SK-N-SH (cell line): ENCODE measurements around the gene NCKAP5. TPM values are rescaled to one million over a fixed set of nuclear protein-coding genes. Genes with fewer than 3 reads are reported as not detected.

ENCODE experiments used
- CTCF ChIA-PET: fragments of 300-600, 350-600 bp; formaldehyde crosslinking; extraction: SDS; loops from one replicate; lab custom pipeline; 2021; lab: Yijun Ruan, JAX
- POLR2A ChIA-PET: fragments of 350-600 bp; sonication (Branson Sonifier 250); formaldehyde crosslinking; extraction: SDS; loops from one replicate; lab custom pipeline; 2020; ENCODE audit warnings: antibody characterized with exemption, inconsistent platforms; lab: Yijun Ruan, JAX
- DNase-seq: peaks from one replicate; pipeline ENCODE4 v3.0.0; 2012
- H2AFZ ChIP-seq: fragments of 200-600 bp; sonication (generic); 2 replicates; pipeline ENCODE4 v1.8.1; 2016; ENCODE audit warnings: antibody characterized with exemption, mild to moderate bottlenecking, low read depth
- H3F3A ChIP-seq: fragments of 200-600 bp; sonication (generic); replicated peaks from 2 replicates; pipeline ENCODE3; 2016; ENCODE audit warnings: antibody characterized with exemption, mild to moderate bottlenecking; ENCODE audit not compliant: insufficient read depth
- H3K27ac ChIP-seq, 2 experiments: fragments of 200-500 bp in 1 of 2; fragments of 200-600 bp in 1 of 2; sonication (Bioruptor generic) in 1 of 2; sonication (generic), shearing (Covaris generic) in 1 of 2; 2 replicates each; pipeline versions ENCODE4 v1.5.1 to v1.6.1; 2014 to 2016; ENCODE audit warnings: low read depth in 2 of 2, inconsistent platforms in 1 of 2, low read length in 1 of 2, mild to moderate bottlenecking in 1 of 2, mixed read lengths in 1 of 2
- H3K27me3 ChIP-seq: fragments of 200-600 bp; sonication (generic), shearing (Covaris generic); 2 replicates; pipeline ENCODE4 v1.6.1; 2016; ENCODE audit warnings: mixed run types; ENCODE audit not compliant: insufficient read depth
- H3K36me3 ChIP-seq, 2 experiments: fragments of 200-500 bp in 1 of 2; fragments of 200-600 bp in 1 of 2; sonication (Bioruptor generic) in 1 of 2; sonication (generic) in 1 of 2; replicated peaks in 1 of 2; 2 replicates each; pipeline versions ENCODE3 to v1.5.1; 2014 to 2016; ENCODE audit warnings: low read length in 1 of 2, mild to moderate bottlenecking in 1 of 2; ENCODE audit not compliant: insufficient read depth in 2 of 2, control insufficient read depth in 1 of 2
- H3K4me1 ChIP-seq, 2 experiments: fragments of 200-500 bp in 1 of 2; fragments of 200-600 bp in 1 of 2; sonication (Bioruptor generic) in 1 of 2; sonication (generic), shearing (Covaris generic) in 1 of 2; 2 replicates each; pipeline versions ENCODE4 v1.5.1 to v1.6.1; 2014 to 2016; ENCODE audit warnings: low read depth in 1 of 2, low read length in 1 of 2, mixed run types in 1 of 2; ENCODE audit not compliant: insufficient read depth in 2 of 2, control insufficient read depth in 1 of 2
- H3K4me2 ChIP-seq: fragments of 200-600 bp; sonication (generic), shearing (Covaris generic); 2 replicates; pipeline ENCODE4 v1.6.1; 2017; ENCODE audit warnings: mixed run types
- H3K4me3 ChIP-seq, 2 experiments: fragments of 200-500 bp in 1 of 2; fragments of 200-600 bp in 1 of 2; sonication (Bioruptor generic) in 1 of 2; sonication (generic), shearing (Covaris generic) in 1 of 2; 2 replicates each; pipeline versions ENCODE4 v1.5.1 to v1.8.1; 2014 to 2016; ENCODE audit warnings: low read depth in 2 of 2, inconsistent platforms in 1 of 2, low read length in 1 of 2, mild to moderate bottlenecking in 1 of 2, mixed read lengths in 1 of 2, moderate library complexity in 1 of 2
- H3K79me2 ChIP-seq: fragments of 200-600 bp; sonication (generic); 2 replicates; pipeline ENCODE4 v1.8.1; 2017; ENCODE audit warnings: mild to moderate bottlenecking; ENCODE audit not compliant: insufficient read depth
- H3K9ac ChIP-seq: fragments of 200-600 bp; sonication (generic); 2 replicates; pipeline ENCODE4 v1.6.1; 2017; ENCODE audit warnings: mixed run types
- H3K9me2 ChIP-seq: fragments of 200-600 bp; sonication (generic); 2 replicates; pipeline ENCODE4 v1.6.1; 2017; ENCODE audit warnings: mixed run types
- H3K9me3 ChIP-seq: fragments of 200-600 bp; sonication (generic); 2 replicates; pipeline ENCODE4 v1.6.1; 2017; ENCODE audit warnings: mixed run types, mild to moderate bottlenecking, moderate library complexity
- H4K20me1 ChIP-seq: fragments of 200-600 bp; sonication (generic); 2 replicates; pipeline ENCODE4 v1.6.1; 2017; ENCODE audit warnings: mild to moderate bottlenecking, mixed run types; ENCODE audit not compliant: insufficient read depth
- EZH2phosphoT487 ChIP-seq: fragments of 200-600 bp; sonication (generic); IDR thresholded peaks from 2 replicates; pipeline ENCODE4 v1.6.1; 2017; ENCODE audit warnings: low read depth, mixed run types, mild to moderate bottlenecking, antibody characterized with exemption, moderate library complexity, borderline replicate concordance
- FOSL2 ChIP-seq: IDR thresholded peaks from 2 replicates; pipeline ENCODE4 v1.4.0; 2012; ENCODE audit warnings: low read depth, mild to moderate bottlenecking, moderate library complexity, borderline replicate concordance
- FOXJ3 ChIP-seq: sonication (generic); formaldehyde crosslinking; IDR thresholded peaks from 2 replicates; pipeline ENCODE4 v1.5.1; 2020; ENCODE audit warnings: mild to moderate bottlenecking, missing genetic modification reagents
- GABPA ChIP-seq: IDR thresholded peaks from 2 replicates; pipeline ENCODE4 v1.4.0; 2012; ENCODE audit warnings: low read depth, mild to moderate bottlenecking
- NFIC ChIP-seq: IDR thresholded peaks from 2 replicates; pipeline ENCODE4 v1.4.0; 2012; ENCODE audit warnings: borderline replicate concordance
- NRF1 ChIP-seq: IDR thresholded peaks from 2 replicates; pipeline ENCODE4 v1.6.1; 2012; ENCODE audit warnings: low read depth, mild to moderate bottlenecking, low read length
- RAD21 ChIP-seq: IDR thresholded peaks from 2 replicates; pipeline ENCODE4 v1.6.1; 2012; ENCODE audit warnings: mild to moderate bottlenecking, low read length
- REST ChIP-seq: IDR thresholded peaks from 2 replicates; pipeline ENCODE4 v1.6.1; 2012; ENCODE audit warnings: mild to moderate bottlenecking, low read depth, low read length, moderate library complexity
- RFX5 ChIP-seq: IDR thresholded peaks from 2 replicates; pipeline ENCODE4 v1.6.1; 2012; ENCODE audit warnings: mild to moderate bottlenecking, improper control_type of control experiment, low read length
- SIN3A ChIP-seq: IDR thresholded peaks from 2 replicates; pipeline ENCODE4 v1.6.1; 2012; ENCODE audit warnings: low read depth, mild to moderate bottlenecking, low read length, moderate library complexity, borderline replicate concordance
- SMC3 ChIP-seq: IDR thresholded peaks from 2 replicates; pipeline ENCODE4 v1.6.1; 2012; ENCODE audit warnings: low read depth, low read length, improper control_type of control experiment
- TAF1 ChIP-seq: IDR thresholded peaks from 2 replicates; pipeline ENCODE4 v1.6.1; 2012; ENCODE audit warnings: low read depth, mild to moderate bottlenecking, low read length, moderate library complexity, borderline replicate concordance
- TCF12 ChIP-seq: IDR thresholded peaks from 2 replicates; pipeline ENCODE4 v1.4.0; 2012
- TEAD4 ChIP-seq: IDR thresholded peaks from 2 replicates; pipeline ENCODE4 v1.4.0; 2012; ENCODE audit warnings: mild to moderate bottlenecking, borderline replicate concordance; ENCODE audit not compliant: insufficient read depth
- ZBTB33 ChIP-seq: IDR thresholded peaks from 2 replicates; pipeline ENCODE4 v1.4.0; 2012; ENCODE audit warnings: low read depth, borderline replicate concordance
- WGBS: methylation state at CpG from one replicate; pipeline ENCODE4 v1.1.6; 2017; ENCODE audit warnings: low lambda C conversion rate; 5-methylcytosine and 5-hydroxymethylcytosine counted together
- polyA plus RNA-seq, 3 experiments: library from polyadenylated mRNA; depleted of rRNA; stranded (reverse); fragments of >200 nt; gene quantifications; 2 replicates each; pipeline ENCODE4 v1.2.3, GENCODE V29; 2012
- TF ChIP-seq, protein P1 (sequence below): fragments of 150-350 bp; IDR thresholded peaks from 2 replicates; pipeline ENCODE4 v1.6.1; 2016; ENCODE audit warnings: mild to moderate bottlenecking, low read depth, low read length
- TF ChIP-seq, protein P2 (sequence below): IDR thresholded peaks from 2 replicates; pipeline ENCODE4 v1.4.0; 2012; ENCODE audit warnings: low read depth
- TF ChIP-seq, protein P3 (sequence below): fragments of 150-350 bp; IDR thresholded peaks from 2 replicates; pipeline ENCODE4 v1.6.1; 2017; ENCODE audit warnings: antibody characterized with exemption, low read length, low read depth, borderline replicate concordance
- TF ChIP-seq, protein P4 (sequence below): IDR thresholded peaks from 2 replicates; pipeline ENCODE4; 2012

Gene NCKAP5
- polyA plus RNA-seq, 1 of the 3 experiments (the other 2 are of a cell fraction), result 0.02 TPM

GRCh38 chr2:133462811-133463210 lies 105.5 kb downstream of the NCKAP5 start:
- DNase-seq, result no peak
- H4K20me1 ChIP-seq, result no peaks in the 10 kb centered on the region
- CTCF ChIA-PET, result no interaction called here

More at GRCh38 chr2:133462811-133463210, 105.5 kb downstream of the NCKAP5 start:
- no peak for TF ChIP-seq SMC3
- no peak for TF ChIP-seq TCF12
- TF ChIP-seq SIN3A, result no peak
- TF ChIP-seq FOSL2, result no peak
- TF ChIP-seq RFX5, result no peak
- TF ChIP-seq NFIC, result no peak
- TF ChIP-seq GABPA, result no peak
- TF ChIP-seq TEAD4, result no peak
- TF ChIP-seq EZH2phosphoT487, result no peak
- TF ChIP-seq NRF1, result no peak
- TF ChIP-seq, protein P1, sequence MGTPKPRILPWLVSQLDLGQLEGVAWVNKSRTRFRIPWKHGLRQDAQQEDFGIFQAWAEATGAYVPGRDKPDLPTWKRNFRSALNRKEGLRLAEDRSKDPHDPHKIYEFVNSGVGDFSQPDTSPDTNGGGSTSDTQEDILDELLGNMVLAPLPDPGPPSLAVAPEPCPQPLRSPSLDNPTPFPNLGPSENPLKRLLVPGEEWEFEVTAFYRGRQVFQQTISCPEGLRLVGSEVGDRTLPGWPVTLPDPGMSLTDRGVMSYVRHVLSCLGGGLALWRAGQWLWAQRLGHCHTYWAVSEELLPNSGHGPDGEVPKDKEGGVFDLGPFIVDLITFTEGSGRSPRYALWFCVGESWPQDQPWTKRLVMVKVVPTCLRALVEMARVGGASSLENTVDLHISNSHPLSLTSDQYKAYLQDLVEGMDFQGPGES, result no peak
- TF ChIP-seq ZBTB33, result no peak
- TF ChIP-seq RAD21, result no peak
- TF ChIP-seq FOXJ3 (CRISPR knock-in tag), result no peak
- TF ChIP-seq, protein P2, sequence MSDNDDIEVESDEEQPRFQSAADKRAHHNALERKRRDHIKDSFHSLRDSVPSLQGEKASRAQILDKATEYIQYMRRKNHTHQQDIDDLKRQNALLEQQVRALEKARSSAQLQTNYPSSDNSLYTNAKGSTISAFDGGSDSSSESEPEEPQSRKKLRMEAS, result no peak
- TF ChIP-seq, protein P3, sequence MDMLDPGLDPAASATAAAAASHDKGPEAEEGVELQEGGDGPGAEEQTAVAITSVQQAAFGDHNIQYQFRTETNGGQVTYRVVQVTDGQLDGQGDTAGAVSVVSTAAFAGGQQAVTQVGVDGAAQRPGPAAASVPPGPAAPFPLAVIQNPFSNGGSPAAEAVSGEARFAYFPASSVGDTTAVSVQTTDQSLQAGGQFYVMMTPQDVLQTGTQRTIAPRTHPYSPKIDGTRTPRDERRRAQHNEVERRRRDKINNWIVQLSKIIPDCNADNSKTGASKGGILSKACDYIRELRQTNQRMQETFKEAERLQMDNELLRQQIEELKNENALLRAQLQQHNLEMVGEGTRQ, result no peak
- TF ChIP-seq, protein P4, sequence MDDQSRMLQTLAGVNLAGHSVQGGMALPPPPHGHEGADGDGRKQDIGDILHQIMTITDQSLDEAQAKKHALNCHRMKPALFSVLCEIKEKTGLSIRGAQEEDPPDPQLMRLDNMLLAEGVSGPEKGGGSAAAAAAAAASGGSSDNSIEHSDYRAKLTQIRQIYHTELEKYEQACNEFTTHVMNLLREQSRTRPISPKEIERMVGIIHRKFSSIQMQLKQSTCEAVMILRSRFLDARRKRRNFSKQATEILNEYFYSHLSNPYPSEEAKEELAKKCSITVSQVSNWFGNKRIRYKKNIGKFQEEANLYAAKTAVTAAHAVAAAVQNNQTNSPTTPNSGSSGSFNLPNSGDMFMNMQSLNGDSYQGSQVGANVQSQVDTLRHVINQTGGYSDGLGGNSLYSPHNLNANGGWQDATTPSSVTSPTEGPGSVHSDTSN, result no peak
- TF ChIP-seq TAF1, result no peak
- TF ChIP-seq REST, result no peak
- TF ChIP-seq, all 33 proteins: peak for 0
- 51% methylated on average over 6 of the region's 6 CpGs for WGBS
- no peaks in the 10 kb centered on the region for H3K27me3 ChIP-seq
- H3K4me1 ChIP-seq, result no peaks in the 10 kb centered on the region
- H3K9me2 ChIP-seq, result no peaks in the 10 kb centered on the region
- no peak overlapping the region for H3K27ac ChIP-seq
- no peak overlapping the region for H3K9ac ChIP-seq
- POLR2A ChIA-PET, result no interaction called here
- no peaks in the 10 kb centered on the region for H3K36me3 ChIP-seq
- no peak overlapping the region for H3K4me3 ChIP-seq
- H3K4me2 ChIP-seq, result no peak overlapping the region
- no peaks in the 10 kb centered on the region for H3K9me3 ChIP-seq
- H3K79me2 ChIP-seq, result no peaks in the 10 kb centered on the region
- no peak overlapping the region for H2AFZ ChIP-seq
- no peaks in the 10 kb centered on the region for H3F3A ChIP-seq
